Activated T-helper 1 cell treated with anti-CD3 and anti-CD28 coated beads, Interleukin-12 subunit alpha, Interleukin-12 subunit beta, Interleukin-2, Interleukin-4 antibody, amounts not matched to agents 30 ng/mL and 10 ng/mL and 1 ng/mL, durations not matched to agents 14 hours and 24 hours and 36 hours (primary cell): ENCODE measurements around the gene NRM. TPM values are rescaled to one million over a fixed set of nuclear protein-coding genes. Genes with fewer than 3 reads are reported as not detected.

ENCODE experiments used
- DNase-seq: peaks from one replicate; pipeline ENCODE4 v3.0.0; 2021; ENCODE audit warnings: low spot score
- H3K27ac Mint-ChIP-seq: one replicate; pipeline ENCODE4 v1.8.0; 2021; ENCODE audit warnings: mild to moderate bottlenecking, mixed read lengths
- H3K27me3 Mint-ChIP-seq: one replicate; pipeline ENCODE4 v1.8.0; 2022; ENCODE audit warnings: mild to moderate bottlenecking, moderate library complexity, mixed read lengths; ENCODE audit not compliant: insufficient read depth
- H3K36me3 Mint-ChIP-seq: one replicate; pipeline ENCODE4 v1.8.0; 2021; ENCODE audit warnings: low read depth, mixed read lengths
- H3K4me1 Mint-ChIP-seq: one replicate; pipeline ENCODE4 v1.8.0; 2021; ENCODE audit warnings: low read depth, mixed read lengths
- H3K4me3 Mint-ChIP-seq: one replicate; pipeline ENCODE4 v1.8.0; 2021; ENCODE audit warnings: mild to moderate bottlenecking, moderate library complexity, mixed read lengths
- H3K9me3 Mint-ChIP-seq: one replicate; pipeline ENCODE4 v1.8.0; 2021; ENCODE audit warnings: mixed read lengths
- intact Hi-C: fragments of 100-400 bp; cut with micrococcal nuclease; formaldehyde crosslinking; loops from one replicate; pipeline ENCODE4 v1.15.1; 2024
- total RNA-seq: library from RNA; stranded (reverse); gene quantifications from 2 replicates; pipeline ENCODE4 v1.2.3, GENCODE V29; 2022

NRM gene
- total RNA-seq, 1 donor from 2014 or later, result 15.9 TPM

DNA sequence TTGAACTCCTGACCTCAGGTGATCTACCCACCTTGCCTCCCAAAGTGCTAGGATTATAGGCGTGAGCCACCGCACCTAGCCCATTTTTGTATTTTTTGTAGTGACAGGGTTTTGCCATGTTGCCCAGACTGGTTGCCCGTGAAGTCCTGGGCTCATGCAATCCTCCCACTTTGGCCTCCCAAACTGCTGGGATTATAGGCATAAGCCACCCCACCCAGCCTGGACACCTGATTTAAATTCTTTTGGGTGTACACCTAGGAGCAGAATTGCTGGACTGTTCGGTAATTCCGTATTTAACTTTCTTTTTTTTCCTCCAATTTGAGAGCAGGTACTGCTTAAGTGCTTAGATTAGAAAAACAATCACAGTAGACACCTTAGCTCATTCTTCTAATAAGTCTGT, 5.6 kb upstream of the NRM start:
- Mint-ChIP-seq H3K4me3 (no peak overlapping the region), H3K4me1 (peaks cover 3% of the 10 kb centered on the region), H3K9me3 (no peaks in the 10 kb centered on the region), H3K27ac (no peak overlapping the region), H3K27me3 (peaks cover 2% of the 10 kb centered on the region), H3K36me3 (peaks cover 4% of the 10 kb centered on the region)
- no peak for DNase-seq
- intact Hi-C loops, result no loop called here

GRCh38 chr6:30691208-30691847, 544 bp upstream of the NRM start:
- intact Hi-C loops, result loop anchor here (1.0 kb wide), 1 partner anchor 12 kb away; no protein-coding TSS in a partner anchor
- Mint-ChIP-seq H3K27me3 (peaks cover 2% of the 10 kb centered on the region), H3K27ac (peak overlapping the region; percentile 52)

GRCh38 chr6:30689985-30690384, 799 bp downstream of the NRM start:
- Mint-ChIP-seq H3K27me3 (peaks cover 2% of the 10 kb centered on the region), H3K4me3 (peak overlapping the region; percentile 94), H3K4me1 (peaks cover 47% of the 10 kb centered on the region), H3K27ac (no peak overlapping the region), H3K9me3 (no peaks in the 10 kb centered on the region), H3K36me3 (peaks cover 15% of the 10 kb centered on the region)
- DNase-seq, result no peak
- intact Hi-C loops, result loop anchor here (1.0 to 10.0 kb wide), 4 partner anchors 8 to 625 kb away; partner anchors contain the start of genes GTF2H4, POLR1H, PPP1R11 and TRIM39

More at GRCh38 chr6:30691208-30691847, 544 bp upstream of the NRM start:
- Mint-ChIP-seq H3K4me1 (peaks cover 41% of the 10 kb centered on the region), H3K9me3 (no peaks in the 10 kb centered on the region), H3K4me3 (peak overlapping the region; percentile 83), H3K36me3 (peaks cover 3% of the 10 kb centered on the region)
- no peak for DNase-seq

DNA sequence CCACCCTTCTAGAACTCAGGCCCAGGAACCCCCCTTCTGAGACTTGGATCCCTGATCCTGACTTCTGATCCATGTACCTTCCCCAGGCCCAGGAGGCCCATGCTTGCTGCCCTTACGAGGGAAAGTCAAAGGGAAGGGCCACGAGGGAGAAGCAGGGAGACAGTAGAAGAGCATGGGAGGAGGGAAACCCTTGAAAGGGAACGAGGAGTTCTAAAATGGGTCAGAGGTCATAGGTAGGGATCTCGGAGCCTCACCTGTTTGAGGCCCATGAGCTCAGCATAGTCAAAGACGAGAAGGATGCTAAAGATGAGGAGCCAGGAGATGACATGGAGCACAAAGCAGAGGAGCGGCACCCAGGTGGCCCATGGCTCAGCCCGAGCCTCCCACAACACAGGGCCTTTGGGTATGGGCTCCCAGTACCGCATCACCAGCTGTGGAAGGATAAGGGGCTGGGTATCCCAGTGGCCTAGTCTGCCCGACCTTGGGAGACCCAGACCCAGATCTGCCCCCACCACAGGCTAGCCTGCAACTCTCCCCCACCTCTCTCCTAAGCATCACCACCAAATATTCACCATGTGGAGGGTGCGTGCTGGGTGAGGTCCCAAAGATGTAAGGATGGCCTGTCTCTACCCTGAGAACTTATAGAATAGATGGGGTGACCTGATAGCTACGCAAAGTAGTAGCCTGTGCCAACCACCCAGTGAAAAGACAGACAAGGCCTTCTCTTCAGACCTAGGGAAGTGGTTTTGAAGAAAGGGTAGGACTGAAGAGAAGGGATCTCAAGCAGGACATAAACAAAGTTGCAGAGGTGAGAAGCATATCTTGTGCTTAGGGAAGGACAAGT, 1.5 kb downstream of the NRM start:
- Mint-ChIP-seq H3K27ac (peak overlapping the region; percentile 43), H3K4me1 (peaks cover 50% of the 10 kb centered on the region), H3K36me3 (peaks cover 20% of the 10 kb centered on the region), H3K4me3 (peak overlapping the region; percentile 94), H3K9me3 (no peaks in the 10 kb centered on the region), H3K27me3 (no peaks in the 10 kb centered on the region)
- intact Hi-C loops, result loop anchor here (10.0 kb wide), 2 partner anchors 364 to 624 kb away; partner anchors contain the start of genes POLR1H, PPP1R11 and TRIM39
- DNase-seq, result no peak

- H3K4me3 Mint-ChIP-seq, result peak overlapping the region; percentile 94
- peaks cover 27% of the 10 kb centered on the region for H3K36me3 Mint-ChIP-seq
- H3K9me3 Mint-ChIP-seq, result no peaks in the 10 kb centered on the region
- peaks cover 50% of the 10 kb centered on the region for H3K4me1 Mint-ChIP-seq
- intact Hi-C loops, result loop anchor here (10.0 kb wide), 2 partner anchors 364 to 624 kb away; partner anchors contain the start of genes POLR1H, PPP1R11 and TRIM39
- peak overlapping the region; percentile 87 for H3K27ac Mint-ChIP-seq
- H3K27me3 Mint-ChIP-seq, result no peaks in the 10 kb centered on the region
- DNase-seq, result no peak
Measured at GRCh38 chr6:30688569-30688968, 2.2 kb downstream of the NRM start.

- no peaks in the 10 kb centered on the region for H3K9me3 Mint-ChIP-seq
- intact Hi-C loops, result loop anchor here (1.0 to 10.0 kb wide), 4 partner anchors 29 to 623 kb away; partner anchors contain the start of genes ABCF1, MDC1, POLR1H and PPP1R11
- peaks cover 50% of the 10 kb centered on the region for H3K4me1 Mint-ChIP-seq
- peaks cover 33% of the 10 kb centered on the region for H3K36me3 Mint-ChIP-seq
- peak overlapping the region; percentile 94 for H3K4me3 Mint-ChIP-seq
- DNase-seq, result no peak
- peak overlapping the region; percentile 87 for H3K27ac Mint-ChIP-seq
- no peaks in the 10 kb centered on the region for H3K27me3 Mint-ChIP-seq
Measured at GRCh38 chr6:30687659-30688431, 2.9 kb downstream of the NRM start.

- Mint-ChIP-seq H3K27ac (peak overlapping the region; percentile 87), H3K4me1 (peaks cover 50% of the 10 kb centered on the region), H3K9me3 (no peaks in the 10 kb centered on the region), H3K36me3 (peaks cover 37% of the 10 kb centered on the region), H3K27me3 (no peaks in the 10 kb centered on the region), H3K4me3 (peak overlapping the region; percentile 94)
- intact Hi-C loops, result loop anchor here (1.0 to 10.0 kb wide), 9 partner anchors 30 to 622 kb away; partner anchors contain the start of genes ABCF1, C6orf136, GTF2H4 and MDC1
- peak; percentile 83 for DNase-seq
Measured at GRCh38 chr6:30686908-30687658, 3.7 kb downstream of the NRM start.

GRCh38 chr6:30686009-30686907, 4.5 kb downstream of the NRM start, which contains the start of gene PPP1R18:
Gene PPP1R18 (minus strand): TSS chr6:30686645. CDS start chr6:30686018, 627 bp downstream.
- Mint-ChIP-seq H3K9me3 (no peaks in the 10 kb centered on the region), H3K27ac (peak within 1 kb of the TSS; percentile 92), H3K4me1 (peaks cover 46% of the 10 kb centered on the region), H3K4me3 (peak within 1 kb of the TSS; percentile 94), H3K36me3 (peaks cover 42% of the 10 kb centered on the region), H3K27me3 (no peaks in the 10 kb centered on the region)
- DNase-seq, result peak; percentile 78
- intact Hi-C loops, result loop anchor here (1.0 to 10.0 kb wide), 8 partner anchors 39 to 621 kb away; partner anchors contain the start of genes ABCF1, C6orf136, GTF2H4 and MRPS18B

DNA sequence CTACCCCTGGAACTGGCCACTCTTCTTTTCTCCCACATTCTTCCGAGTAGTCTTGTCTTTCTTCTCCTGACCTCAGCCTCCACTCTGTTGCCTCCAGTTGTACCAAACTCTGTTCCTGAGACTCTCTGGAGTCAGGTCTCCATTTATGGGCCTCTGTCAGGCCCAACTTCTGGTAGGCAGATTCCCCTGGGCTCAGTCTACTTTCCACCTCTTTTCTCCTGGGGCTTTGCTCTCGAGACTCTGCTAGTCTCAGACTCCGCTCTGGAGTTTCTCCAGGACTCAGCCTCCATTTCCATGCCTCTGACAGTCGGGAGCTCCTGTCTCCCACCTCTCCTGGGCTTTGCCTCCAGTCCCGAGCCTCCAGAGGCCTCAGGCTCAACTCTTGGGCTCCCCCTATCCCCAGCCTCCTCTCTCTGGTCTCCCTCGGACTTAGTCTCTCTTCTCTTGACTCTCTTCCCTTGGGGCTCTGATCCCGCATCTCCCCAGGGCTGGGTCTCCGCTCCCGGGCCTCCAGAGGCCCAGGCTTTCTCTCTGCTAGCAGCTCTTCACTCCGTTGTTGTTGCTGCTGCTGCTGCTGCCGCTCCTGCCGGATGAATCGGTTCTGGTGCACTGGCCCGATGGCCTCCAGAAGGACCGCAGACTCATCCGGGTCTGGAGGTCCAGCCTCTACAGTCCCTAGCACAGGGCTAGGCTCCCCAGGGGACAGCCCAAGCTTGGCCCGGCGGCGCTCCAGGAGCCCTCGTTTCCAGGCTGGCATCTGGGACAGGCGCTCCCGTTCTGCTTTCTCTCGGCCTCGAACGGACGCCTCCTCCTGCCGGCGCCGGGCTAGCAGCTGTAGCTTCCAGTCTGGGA, 5.4 kb downstream of the NRM start:
- Mint-ChIP-seq H3K9me3 (no peaks in the 10 kb centered on the region), H3K27ac (peak overlapping the region; percentile 92), H3K27me3 (no peaks in the 10 kb centered on the region), H3K36me3 (peaks cover 49% of the 10 kb centered on the region), H3K4me1 (peaks cover 46% of the 10 kb centered on the region), H3K4me3 (peak overlapping the region; percentile 94)
- intact Hi-C loops, result loop anchor here (1.0 to 10.0 kb wide), 8 partner anchors 38 to 621 kb away; partner anchors contain the start of genes ABCF1, C6orf136, GTF2H4 and MRPS18B
- DNase-seq, result no peak

DNA sequence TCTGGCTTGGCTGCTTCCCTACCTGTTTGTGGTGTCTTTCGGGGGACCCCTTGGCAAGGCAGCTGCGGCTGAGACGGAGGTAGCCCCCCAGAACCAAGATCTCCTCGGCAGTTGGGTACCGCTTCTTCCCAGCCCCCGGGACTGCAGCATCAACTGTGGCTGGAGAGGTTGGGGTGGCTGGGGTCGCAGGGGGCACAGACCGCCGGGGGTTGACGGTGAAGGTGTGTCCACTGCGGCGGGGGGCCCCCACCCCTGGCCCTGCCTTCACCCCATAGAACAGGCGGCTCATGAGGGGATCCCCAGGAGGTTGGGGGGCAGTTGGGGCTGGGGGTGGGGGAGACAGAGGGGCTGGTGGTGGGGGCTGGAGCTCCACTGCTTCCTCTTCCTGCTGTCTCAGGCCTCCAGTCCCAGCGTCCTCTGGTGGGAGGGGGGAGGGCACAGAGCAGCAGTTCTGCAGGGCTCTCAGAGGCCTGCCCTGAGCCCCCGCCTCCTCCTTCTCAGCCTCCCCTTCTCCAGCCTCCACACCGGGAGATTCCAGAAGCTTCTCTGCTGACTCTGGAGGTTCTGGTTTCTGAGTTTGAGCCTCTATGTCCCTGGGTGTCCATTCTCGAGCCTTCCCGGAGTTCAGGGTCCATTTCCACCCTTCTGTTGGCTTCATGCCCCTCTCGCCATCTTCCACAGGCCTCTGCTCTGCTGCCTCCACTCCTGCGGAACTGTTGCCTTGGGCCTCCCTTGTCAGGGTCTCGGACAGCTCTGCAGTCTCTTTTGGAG, 6.2 kb downstream of the NRM start:
- Mint-ChIP-seq H3K9me3 (no peaks in the 10 kb centered on the region), H3K27ac (peak overlapping the region; percentile 92), H3K4me1 (peaks cover 46% of the 10 kb centered on the region), H3K27me3 (no peaks in the 10 kb centered on the region), H3K4me3 (peak overlapping the region; percentile 94), H3K36me3 (peaks cover 57% of the 10 kb centered on the region)
- DNase-seq, result peak; percentile 45
- intact Hi-C loops, result loop anchor here (5.0 to 10.0 kb wide), 3 partner anchors 360 to 808 kb away; partner anchors contain the start of genes POLR1H, PPP1R11 and TRIM39
